ENCODE results near the gene GALNT9. TPM values are rescaled to one million over a fixed set of nuclear protein-coding genes. Genes with fewer than 3 reads are reported as not detected.

GALNT9 gene
- total RNA-seq, 1 experiment from 2014 or later = 3.3 TPM

GRCh38 chr12:132210223-132211055 lies 119.0 kb downstream of the GALNT9 start:
- Histone ChIP-seq H3K9me3 (no peaks in the 10 kb centered on the region), H3K4me3 (no peak overlapping the region), H3K27me3 (peaks cover 19% of the 10 kb centered on the region), H3K36me3 (no peaks in the 10 kb centered on the region)
- no peak for DNase-seq

DNA sequence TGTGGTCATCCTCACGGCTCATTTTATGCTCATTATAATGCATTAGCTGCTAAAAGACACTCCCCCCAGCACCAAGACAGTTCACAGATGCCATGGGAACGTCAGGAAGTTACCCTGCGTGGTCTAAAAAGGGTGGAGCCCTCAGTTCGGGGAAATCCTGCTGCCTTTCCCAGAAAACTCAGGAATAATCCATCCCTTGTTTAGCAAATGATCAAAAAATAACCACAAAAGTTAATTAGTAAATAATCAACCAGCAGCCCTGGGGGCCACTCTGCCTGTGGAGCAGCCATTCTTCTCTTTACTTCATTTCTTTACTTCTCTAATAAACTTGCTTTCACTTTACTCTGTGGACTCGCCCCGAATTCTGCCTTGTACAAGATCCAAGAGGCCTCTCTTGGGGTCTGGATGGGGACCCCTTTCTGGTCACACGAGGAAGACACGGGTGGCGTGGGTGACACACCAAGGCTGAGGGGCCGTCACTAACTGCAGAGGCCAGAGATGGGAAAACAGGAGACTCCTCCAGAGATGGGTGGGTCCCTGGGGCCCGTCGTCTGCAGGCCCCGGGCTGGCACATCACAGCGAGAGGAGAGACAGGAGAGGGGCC lies 119.7 kb downstream of the GALNT9 start:
- DNase-seq = no peak
- H3K4me3 ChIP-seq = no peak overlapping the region
- H3K9me3 ChIP-seq = no peaks in the 10 kb centered on the region

DNA sequence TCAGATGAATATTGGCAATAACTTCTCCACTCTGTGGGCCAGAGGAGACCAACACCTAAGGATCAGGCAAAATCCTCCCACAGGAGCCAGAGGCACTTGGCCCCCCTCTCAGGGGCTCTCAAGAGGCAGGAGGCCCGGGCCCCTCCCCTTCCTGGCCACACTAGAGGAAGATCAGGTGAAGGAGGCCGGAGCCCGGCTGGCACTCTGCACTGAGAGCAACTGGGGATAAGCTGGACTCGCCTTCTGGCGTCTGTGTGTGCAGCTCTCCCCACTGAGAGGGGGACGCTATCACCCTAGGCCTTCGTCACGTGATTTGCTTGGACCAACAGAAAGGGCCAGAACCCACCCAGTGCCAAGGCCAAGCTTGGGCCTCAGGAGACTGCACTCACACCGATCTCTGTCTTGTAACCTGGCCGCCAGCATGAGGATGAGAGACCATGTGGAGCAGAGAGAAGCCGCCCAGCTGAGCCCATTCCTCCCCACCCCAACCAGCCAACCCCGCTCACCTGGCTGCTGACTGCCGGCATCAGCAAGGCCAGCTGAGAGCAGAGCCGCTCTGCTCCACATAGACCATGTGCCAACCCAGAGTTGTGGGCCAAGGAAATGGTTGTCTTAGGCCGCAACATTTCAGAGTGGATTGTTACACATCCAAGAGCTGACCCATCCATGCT lies 121.1 kb downstream of the GALNT9 start:
- Histone ChIP-seq H3K36me3 (no peaks in the 10 kb centered on the region), H3K9me3 (no peaks in the 10 kb centered on the region), H3K27me3 (peaks cover 33% of the 10 kb centered on the region), H3K4me3 (no peak overlapping the region)
- no peak for DNase-seq

More for the DNA sequence above, 119.7 kb downstream of the GALNT9 start:
- Histone ChIP-seq H3K36me3 (no peaks in the 10 kb centered on the region), H3K27me3 (peaks cover 26% of the 10 kb centered on the region)

DNA sequence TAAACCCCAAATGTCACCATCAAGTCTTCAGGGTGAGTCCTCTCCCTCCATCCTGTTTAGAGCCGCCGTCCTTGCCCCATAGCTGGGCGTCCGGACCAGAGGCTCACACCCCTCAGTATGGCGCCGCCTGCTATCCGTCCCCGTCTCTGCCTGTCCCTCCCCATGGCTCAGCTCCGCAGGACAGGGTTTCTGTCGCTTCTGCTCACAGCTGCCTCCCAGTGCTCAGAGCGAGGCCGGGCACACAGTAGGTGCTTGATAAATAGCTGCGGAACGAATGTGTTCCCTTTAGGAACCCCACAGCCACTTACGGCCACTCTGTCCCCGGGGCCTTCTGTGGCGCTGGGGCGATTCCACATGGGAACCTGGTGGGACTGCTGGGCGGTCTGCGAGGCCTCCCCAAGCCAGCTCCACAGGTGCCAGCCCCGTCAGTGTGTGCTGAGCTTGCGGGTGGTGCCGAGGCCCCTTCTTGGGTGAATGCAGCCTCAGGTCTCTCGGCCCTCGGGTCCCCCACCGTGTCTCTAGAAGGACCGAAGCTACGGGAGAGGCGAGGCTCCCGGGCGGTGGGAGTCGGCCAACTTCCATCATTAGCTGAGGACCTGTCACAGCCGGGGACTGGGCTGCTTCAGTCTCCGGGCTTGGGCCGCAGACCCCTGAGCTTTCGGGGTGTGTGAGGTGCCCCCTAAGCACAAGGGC lies 122.2 kb downstream of the GALNT9 start:
- H3K36me3 ChIP-seq = no peaks in the 10 kb centered on the region
- no peaks in the 10 kb centered on the region for H3K9me3 ChIP-seq
- H3K27me3 ChIP-seq = peaks cover 33% of the 10 kb centered on the region
- no peak overlapping the region for H3K4me3 ChIP-seq
- DNase-seq = no peak

- no peak for DNase-seq
- H3K27me3 ChIP-seq = peaks cover 33% of the 10 kb centered on the region
- H3K9me3 ChIP-seq = no peaks in the 10 kb centered on the region
- H3K4me3 ChIP-seq = no peak overlapping the region
- H3K36me3 ChIP-seq = no peaks in the 10 kb centered on the region
Observed at GRCh38 chr12:132206046-132206434, 123.3 kb downstream of the GALNT9 start.

GRCh38 chr12:132205271-132206045 lies 123.9 kb downstream of the GALNT9 start:
- DNase-seq = no peak

GRCh38 chr12:132204793-132205270 lies 124.6 kb downstream of the GALNT9 start:
- Histone ChIP-seq H3K4me3 (no peak overlapping the region), H3K36me3 (no peaks in the 10 kb centered on the region)
- no peak for DNase-seq

More at GRCh38 chr12:132205271-132206045, 123.9 kb downstream of the GALNT9 start:
- Histone ChIP-seq H3K4me3 (no peak overlapping the region), H3K9me3 (no peaks in the 10 kb centered on the region), H3K36me3 (no peaks in the 10 kb centered on the region), H3K27me3 (peaks cover 30% of the 10 kb centered on the region)

DNA sequence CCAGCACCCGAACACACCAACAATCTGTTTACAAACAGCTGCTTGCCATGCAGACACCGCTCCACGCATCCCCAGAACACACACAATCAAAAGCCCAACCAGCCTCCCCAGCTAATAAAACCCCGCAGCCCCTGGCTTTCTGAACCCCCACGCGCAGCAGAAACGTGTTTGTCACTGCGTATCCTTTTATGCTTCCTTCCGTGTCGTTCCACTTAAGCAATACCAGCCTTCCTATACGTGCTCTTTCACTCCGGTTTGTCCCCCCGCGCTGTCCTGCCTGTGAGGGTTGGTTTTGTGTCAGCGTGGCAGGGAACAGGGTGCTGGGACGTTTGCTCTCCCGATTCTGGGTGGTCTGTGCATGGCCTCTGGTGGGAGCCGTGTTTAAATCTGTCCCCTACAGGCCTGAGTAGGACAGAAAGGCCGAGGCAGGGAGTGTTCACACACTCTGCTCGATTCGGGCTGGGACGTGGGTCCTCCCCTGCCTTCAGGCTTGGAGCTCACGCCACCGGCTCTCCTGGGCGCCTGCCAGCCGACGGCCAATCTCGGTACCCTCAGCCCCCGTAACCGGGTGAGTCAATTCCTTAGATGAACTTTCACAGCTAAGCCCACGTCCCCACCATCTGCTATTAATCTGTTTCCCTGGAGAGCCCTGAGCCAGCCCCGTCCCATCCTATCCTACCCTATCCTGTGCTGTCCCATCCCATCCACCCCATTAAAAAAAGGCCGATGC lies 125.2 kb downstream of the GALNT9 start:
- DNase-seq = no peak
- Histone ChIP-seq H3K36me3 (no peaks in the 10 kb centered on the region), H3K27me3 (peaks cover 28% of the 10 kb centered on the region), H3K9me3 (no peaks in the 10 kb centered on the region), H3K4me3 (no peak overlapping the region)

More at GRCh38 chr12:132204793-132205270, 124.6 kb downstream of the GALNT9 start:
- Histone ChIP-seq H3K27me3 (peaks cover 28% of the 10 kb centered on the region), H3K9me3 (no peaks in the 10 kb centered on the region)

DNA sequence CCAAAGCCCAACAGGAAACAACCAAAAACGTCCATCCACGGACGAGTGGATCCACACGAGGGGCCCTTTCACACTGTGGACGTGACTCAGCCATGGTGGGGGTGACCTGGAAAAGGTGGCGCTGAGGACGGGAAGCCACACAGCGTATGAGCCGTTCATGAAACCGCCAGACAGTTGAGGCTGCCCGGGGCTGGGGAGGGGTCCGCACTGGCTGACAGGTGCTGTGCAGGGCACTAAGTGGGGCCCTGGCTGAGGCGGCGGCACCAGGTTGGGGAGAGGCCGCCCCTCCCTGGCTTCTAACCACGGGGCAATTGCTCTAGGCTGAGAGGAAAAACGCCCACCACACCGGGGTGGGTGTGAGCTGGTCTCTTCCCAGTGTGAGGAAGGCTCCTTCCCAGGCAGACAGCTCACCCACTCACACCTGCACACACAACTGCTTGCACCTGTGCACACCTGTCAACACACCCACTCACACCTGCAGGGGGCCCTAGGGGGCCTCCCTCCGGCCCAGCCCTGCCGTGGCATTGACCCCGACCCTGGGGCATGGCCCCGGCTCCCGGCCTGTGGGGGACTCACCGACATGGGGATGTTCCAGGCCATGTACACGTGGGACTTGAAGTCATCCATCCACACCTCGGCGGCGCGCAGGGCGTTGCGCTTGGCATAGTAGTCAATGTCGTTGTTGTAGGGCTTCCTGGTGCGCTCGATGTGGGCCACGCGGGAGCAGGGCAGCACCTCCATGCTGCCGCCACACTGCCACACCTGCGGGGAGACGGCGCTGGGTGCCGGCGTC lies 126.3 kb downstream of the GALNT9 start:
- H3K4me3 ChIP-seq = no peak overlapping the region
- no peaks in the 10 kb centered on the region for H3K9me3 ChIP-seq
- no peaks in the 10 kb centered on the region for H3K36me3 ChIP-seq
- DNase-seq = no peak
- peaks cover 28% of the 10 kb centered on the region for H3K27me3 ChIP-seq

DNA sequence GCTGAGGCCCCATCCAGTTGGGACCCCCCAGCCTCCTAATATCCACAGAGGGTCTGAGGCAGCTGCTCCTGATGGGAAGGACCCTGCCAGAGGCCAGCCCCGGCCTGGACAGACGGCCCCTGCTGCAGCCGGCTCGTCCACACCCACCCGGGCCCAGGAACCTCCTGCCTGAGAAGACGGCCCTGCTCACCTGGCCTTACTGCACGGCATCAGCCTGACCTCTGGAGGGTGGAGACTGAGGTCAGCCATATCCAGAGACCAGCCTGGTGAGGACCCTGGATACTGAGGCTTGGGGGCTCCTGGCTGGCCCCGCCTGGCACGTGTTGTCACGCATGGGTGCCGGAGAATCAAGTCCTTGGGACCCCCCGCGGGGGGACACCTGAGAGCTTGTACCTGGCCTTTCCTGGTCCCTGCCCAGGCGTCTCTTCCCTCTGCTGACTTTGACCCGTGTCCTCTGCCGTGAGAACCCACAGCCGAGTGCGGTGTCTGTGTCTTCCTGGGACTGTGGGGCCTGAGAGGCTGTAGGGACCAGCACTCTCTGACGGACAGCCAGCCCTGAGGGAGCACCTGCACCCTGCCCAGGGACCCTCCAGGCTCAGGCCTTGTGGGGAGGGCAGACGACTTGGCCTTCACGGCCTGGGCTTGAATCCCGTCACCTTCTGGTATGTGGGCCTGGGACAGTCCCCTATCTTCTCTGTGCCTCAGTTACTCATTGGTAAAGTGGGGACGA lies 127.8 kb downstream of the GALNT9 start:
- no peak for DNase-seq
- H3K9me3 ChIP-seq = no peaks in the 10 kb centered on the region
- peaks cover 23% of the 10 kb centered on the region for H3K27me3 ChIP-seq
- no peaks in the 10 kb centered on the region for H3K36me3 ChIP-seq
- H3K4me3 ChIP-seq = no peak overlapping the region

GRCh38 chr12:132200800-132201199 lies 128.6 kb downstream of the GALNT9 start:
- no peak overlapping the region for H3K4me3 ChIP-seq
- H3K27me3 ChIP-seq = peaks cover 19% of the 10 kb centered on the region
- no peaks in the 10 kb centered on the region for H3K9me3 ChIP-seq
- no peak for DNase-seq
- H3K36me3 ChIP-seq = no peaks in the 10 kb centered on the region

- DNase-seq = no peak
- H3K27me3 ChIP-seq = peaks cover 12% of the 10 kb centered on the region
- no peaks in the 10 kb centered on the region for H3K36me3 ChIP-seq
- peaks cover 1% of the 10 kb centered on the region; the same call in 1 of the 2 replicates for H3K9me3 ChIP-seq
- no peak overlapping the region for H3K4me3 ChIP-seq
Observed at GRCh38 chr12:132199526-132200319, 129.7 kb downstream of the GALNT9 start.

DNA sequence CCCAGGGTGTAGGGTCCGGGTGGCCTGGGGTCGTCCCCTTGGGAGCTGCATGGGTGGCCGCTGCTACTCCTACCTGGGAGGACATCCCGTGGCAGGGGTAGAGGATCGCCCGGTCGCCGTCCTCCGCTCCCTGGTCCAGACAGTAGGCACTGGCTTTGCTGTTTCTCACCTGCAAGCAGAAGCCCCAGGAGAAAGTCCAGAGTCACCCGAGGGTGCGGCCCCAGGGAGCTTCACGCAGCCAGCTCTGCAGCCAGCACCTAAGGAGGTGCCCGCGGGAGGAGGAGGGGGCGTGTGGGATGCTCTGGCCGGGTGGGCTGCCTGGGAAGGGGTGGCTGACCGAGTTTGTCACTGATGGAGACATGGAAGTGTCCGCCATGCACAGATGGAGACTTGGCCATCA lies 130.3 kb downstream of the GALNT9 start:
- no peak for DNase-seq
- H3K36me3 ChIP-seq = no peaks in the 10 kb centered on the region
- peaks cover 6% of the 10 kb centered on the region for H3K27me3 ChIP-seq

More for the DNA sequence above, 130.3 kb downstream of the GALNT9 start:
- Histone ChIP-seq H3K4me3 (no peak overlapping the region), H3K9me3 (peaks cover 8% of the 10 kb centered on the region)

Measured in MG63 (cell line).